ENCODE data around the gene RETREG3. TPM values are rescaled to one million over a fixed set of nuclear protein-coding genes. Genes with fewer than 3 reads are reported as not detected.

Gene RETREG3
- total and polyA plus RNA-seq, 9 of the 15 experiments (the other 6 are each of a cell fraction or from before 2014, with no cell fraction given), result 4.1 to 39.0 (median 16.9) TPM

DNA sequence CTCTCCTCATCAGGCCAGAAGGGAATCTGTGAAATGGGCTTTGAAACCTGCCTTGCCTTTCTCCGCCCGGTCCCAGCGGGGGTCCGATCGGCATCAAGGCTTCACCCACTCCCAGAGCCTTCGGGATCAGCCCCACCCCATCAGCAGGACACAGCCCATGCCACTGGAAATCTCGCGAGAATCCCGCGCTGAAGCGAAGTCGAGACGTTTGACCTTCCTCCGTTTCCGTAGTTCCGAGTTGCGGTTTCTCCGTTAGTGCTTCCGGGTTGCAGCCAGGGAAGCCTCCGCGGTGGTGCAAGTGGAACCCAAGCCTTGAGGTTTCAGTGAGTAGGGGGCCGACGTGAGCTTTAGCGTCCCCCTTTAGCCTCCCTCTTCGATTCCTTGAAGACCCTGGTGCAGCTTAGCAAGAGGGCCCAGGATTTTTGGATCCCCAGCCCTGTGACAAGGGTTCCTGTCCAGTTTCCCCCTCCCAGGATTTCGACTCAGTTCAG, 47.2 kb downstream of the RETREG3 start, which contains the start of gene COASY (continued):
- TF ChIP-seq, protein P1, sequence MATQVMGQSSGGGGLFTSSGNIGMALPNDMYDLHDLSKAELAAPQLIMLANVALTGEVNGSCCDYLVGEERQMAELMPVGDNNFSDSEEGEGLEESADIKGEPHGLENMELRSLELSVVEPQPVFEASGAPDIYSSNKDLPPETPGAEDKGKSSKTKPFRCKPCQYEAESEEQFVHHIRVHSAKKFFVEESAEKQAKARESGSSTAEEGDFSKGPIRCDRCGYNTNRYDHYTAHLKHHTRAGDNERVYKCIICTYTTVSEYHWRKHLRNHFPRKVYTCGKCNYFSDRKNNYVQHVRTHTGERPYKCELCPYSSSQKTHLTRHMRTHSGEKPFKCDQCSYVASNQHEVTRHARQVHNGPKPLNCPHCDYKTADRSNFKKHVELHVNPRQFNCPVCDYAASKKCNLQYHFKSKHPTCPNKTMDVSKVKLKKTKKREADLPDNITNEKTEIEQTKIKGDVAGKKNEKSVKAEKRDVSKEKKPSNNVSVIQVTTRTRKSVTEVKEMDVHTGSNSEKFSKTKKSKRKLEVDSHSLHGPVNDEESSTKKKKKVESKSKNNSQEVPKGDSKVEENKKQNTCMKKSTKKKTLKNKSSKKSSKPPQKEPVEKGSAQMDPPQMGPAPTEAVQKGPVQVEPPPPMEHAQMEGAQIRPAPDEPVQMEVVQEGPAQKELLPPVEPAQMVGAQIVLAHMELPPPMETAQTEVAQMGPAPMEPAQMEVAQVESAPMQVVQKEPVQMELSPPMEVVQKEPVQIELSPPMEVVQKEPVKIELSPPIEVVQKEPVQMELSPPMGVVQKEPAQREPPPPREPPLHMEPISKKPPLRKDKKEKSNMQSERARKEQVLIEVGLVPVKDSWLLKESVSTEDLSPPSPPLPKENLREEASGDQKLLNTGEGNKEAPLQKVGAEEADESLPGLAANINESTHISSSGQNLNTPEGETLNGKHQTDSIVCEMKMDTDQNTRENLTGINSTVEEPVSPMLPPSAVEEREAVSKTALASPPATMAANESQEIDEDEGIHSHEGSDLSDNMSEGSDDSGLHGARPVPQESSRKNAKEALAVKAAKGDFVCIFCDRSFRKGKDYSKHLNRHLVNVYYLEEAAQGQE (IDR thresholded peaks at IDR 0.05; ENCODE audit: borderline replicate concordance), result no peak
- TF ChIP-seq, protein P1 (CRISPR knock-in tag; IDR thresholded peaks at IDR 0.05; ENCODE audit: low read depth), result no peak
- TF ChIP-seq CXXC5 (CRISPR knock-in tag; IDR thresholded peaks at IDR 0.05), result peak; percentile 90
- TF ChIP-seq MBD2 (IDR thresholded peaks at IDR 0.05; ENCODE audit: borderline replicate concordance, low read depth), result peak; percentile 60; the same call in 1 of the 2 replicates
- TF ChIP-seq KAT7 (CRISPR knock-in tag; IDR thresholded peaks at IDR 0.05; ENCODE audit: borderline replicate concordance), result no peak
- peak; percentile 76 for TF ChIP-seq BCOR (IDR thresholded peaks at IDR 0.05)
- TF ChIP-seq POLR2A (conservative IDR thresholded peaks at IDR 0.05), result peak; percentile 85
- no peak for TF ChIP-seq ARID2 (IDR thresholded peaks at IDR 0.05)
- TF ChIP-seq MTA2 (IDR thresholded peaks at IDR 0.05; ENCODE audit: low read depth), result peak; percentile 57; the same call in 1 of the 2 replicates
- TF ChIP-seq, protein P2, sequence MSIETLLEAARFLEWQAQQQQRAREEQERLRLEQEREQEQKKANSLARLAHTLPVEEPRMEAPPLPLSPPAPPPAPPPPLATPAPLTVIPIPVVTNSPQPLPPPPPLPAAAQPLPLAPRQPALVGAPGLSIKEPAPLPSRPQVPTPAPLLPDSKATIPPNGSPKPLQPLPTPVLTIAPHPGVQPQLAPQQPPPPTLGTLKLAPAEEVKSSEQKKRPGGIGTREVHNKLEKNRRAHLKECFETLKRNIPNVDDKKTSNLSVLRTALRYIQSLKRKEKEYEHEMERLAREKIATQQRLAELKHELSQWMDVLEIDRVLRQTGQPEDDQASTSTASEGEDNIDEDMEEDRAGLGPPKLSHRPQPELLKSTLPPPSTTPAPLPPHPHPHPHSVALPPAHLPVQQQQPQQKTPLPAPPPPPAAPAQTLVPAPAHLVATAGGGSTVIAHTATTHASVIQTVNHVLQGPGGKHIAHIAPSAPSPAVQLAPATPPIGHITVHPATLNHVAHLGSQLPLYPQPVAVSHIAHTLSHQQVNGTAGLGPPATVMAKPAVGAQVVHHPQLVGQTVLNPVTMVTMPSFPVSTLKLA (conservative IDR thresholded peaks at IDR 0.05), result peak; percentile 39 to 78; a peak in 3 of 4 replicates
- no peak for TF ChIP-seq XRCC3 (IDR thresholded peaks at IDR 0.05)
- TF ChIP-seq MAZ (CRISPR knock-in tag; conservative IDR thresholded peaks at IDR 0.05 in 1 of 2, IDR thresholded peaks at IDR 0.05 in 1 of 2), result peak in 1 of 2 experiments; percentile 65; a peak in 2 of 4 replicates
- TF ChIP-seq ZNF766 (CRISPR knock-in tag; conservative IDR thresholded peaks at IDR 0.05), result peak; percentile 56; the same call in 1 of the 2 replicates
- TF ChIP-seq FOXA1 (IDR thresholded peaks at IDR 0.05; ENCODE audit: borderline replicate concordance), result no peak
- TF ChIP-seq, protein P3, sequence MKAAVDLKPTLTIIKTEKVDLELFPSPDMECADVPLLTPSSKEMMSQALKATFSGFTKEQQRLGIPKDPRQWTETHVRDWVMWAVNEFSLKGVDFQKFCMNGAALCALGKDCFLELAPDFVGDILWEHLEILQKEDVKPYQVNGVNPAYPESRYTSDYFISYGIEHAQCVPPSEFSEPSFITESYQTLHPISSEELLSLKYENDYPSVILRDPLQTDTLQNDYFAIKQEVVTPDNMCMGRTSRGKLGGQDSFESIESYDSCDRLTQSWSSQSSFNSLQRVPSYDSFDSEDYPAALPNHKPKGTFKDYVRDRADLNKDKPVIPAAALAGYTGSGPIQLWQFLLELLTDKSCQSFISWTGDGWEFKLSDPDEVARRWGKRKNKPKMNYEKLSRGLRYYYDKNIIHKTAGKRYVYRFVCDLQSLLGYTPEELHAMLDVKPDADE (conservative IDR thresholded peaks at IDR 0.05; ENCODE audit: control insufficient read depth, low read depth, low read length), result peak; percentile 12; the same call in 1 of the 2 replicates
- TF ChIP-seq BRD4 (IDR thresholded peaks at IDR 0.05), result no peak
- no peak for TF ChIP-seq ESRRB (CRISPR knock-in tag; IDR thresholded peaks at IDR 0.05; ENCODE audit: borderline replicate concordance)
- TF ChIP-seq, protein P4, sequence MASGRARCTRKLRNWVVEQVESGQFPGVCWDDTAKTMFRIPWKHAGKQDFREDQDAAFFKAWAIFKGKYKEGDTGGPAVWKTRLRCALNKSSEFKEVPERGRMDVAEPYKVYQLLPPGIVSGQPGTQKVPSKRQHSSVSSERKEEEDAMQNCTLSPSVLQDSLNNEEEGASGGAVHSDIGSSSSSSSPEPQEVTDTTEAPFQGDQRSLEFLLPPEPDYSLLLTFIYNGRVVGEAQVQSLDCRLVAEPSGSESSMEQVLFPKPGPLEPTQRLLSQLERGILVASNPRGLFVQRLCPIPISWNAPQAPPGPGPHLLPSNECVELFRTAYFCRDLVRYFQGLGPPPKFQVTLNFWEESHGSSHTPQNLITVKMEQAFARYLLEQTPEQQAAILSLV (tag; IDR thresholded peaks at IDR 0.05), result no peak
